GM12878 (cell line): ENCODE measurements around the gene PPOX. TPM values are rescaled to one million over a fixed set of nuclear protein-coding genes. Genes with fewer than 3 reads are reported as not detected.

Source experiments
- ATAC-seq: fragments of 200-7000 bp; cut with Tn5 transposase; 3 replicates; pipeline ENCODE4 v1.9.1; 2020; ENCODE audit warnings: mild to moderate bottlenecking, moderate library complexity
- BruUV-seq: library from RNA; stranded (reverse); fragments of 400-500 nt; replicated peaks from 2 replicates; lab custom pipeline; 2021; lab: Mats Ljungman, UMichigan
- CTCF ChIA-PET: fragments of 300-600 bp; sonication (Branson Sonifier 250); formaldehyde crosslinking; extraction: SDS; loops from one replicate; lab custom pipeline; 2021; ENCODE audit warnings: inconsistent platforms; lab: Yijun Ruan, JAX
- POLR2A ChIA-PET: fragments of 350-600 bp; formaldehyde crosslinking; extraction: SDS; loops from one replicate; lab custom pipeline; 2021; ENCODE audit warnings: inconsistent platforms; lab: Charles Lee
- RAD21 ChIA-PET: fragments of 300-600 bp; sonication (Branson Sonifier 250); formaldehyde crosslinking; loops from one replicate; lab custom pipeline; 2023; ENCODE audit warnings: antibody characterized with exemption; ENCODE audit not compliant: unreplicated experiment; lab: Charles Lee
- SMC1A ChIA-PET: fragments of 300-600 bp; sonication (Branson Sonifier 250); formaldehyde crosslinking; loops from one replicate; lab custom pipeline; 2023; ENCODE audit not compliant: unreplicated experiment, uncharacterized antibody; lab: Charles Lee
- DNase-seq: peaks from one replicate; pipeline ENCODE4 v3.0.0-alpha.2; 2011; ENCODE audit warnings: low read depth, low spot score
- FAIRE-seq: peaks from 3 replicates; lab custom pipeline; 2011; peaks lifted over from hg19 to GRCh38; lab: Jason Lieb, UNC
- H2AFZ ChIP-seq: 2 replicates; pipeline ENCODE4 v1.6.0; 2011; ENCODE audit warnings: low read depth, low read length, control low read depth; ENCODE audit not compliant: control insufficient read depth
- H3K27ac ChIP-seq: 2 replicates; pipeline ENCODE4 v1.5.1; 2011; ENCODE audit warnings: control low read depth; ENCODE audit not compliant: control insufficient read depth, insufficient read depth
- H3K27me3 ChIP-seq, 2 experiments: replicated peaks in 1 of 2; 2 replicates each; pipeline versions ENCODE4 v1.6.0 to v1.6.1; 2011; ENCODE audit warnings: low read length in 1 of 2; ENCODE audit not compliant: control insufficient read depth in 2 of 2, insufficient read depth in 2 of 2
- H3K36me3 ChIP-seq, 2 experiments: 2 replicates each; pipeline ENCODE4 v1.5.1; 2011; ENCODE audit warnings: low read length in 1 of 2; ENCODE audit not compliant: control insufficient read depth in 2 of 2, insufficient read depth in 2 of 2
- H3K4me1 ChIP-seq: 2 replicates; pipeline ENCODE4 v1.6.1; 2011; ENCODE audit warnings: mild to moderate bottlenecking, low read length, moderate library complexity, mixed read lengths; ENCODE audit not compliant: control insufficient read depth, insufficient read depth
- H3K4me2 ChIP-seq: 2 replicates; pipeline ENCODE4 v1.6.0; 2011; ENCODE audit warnings: control low read depth; ENCODE audit not compliant: control insufficient read depth, insufficient read depth
- H3K4me3 ChIP-seq: fragments of 200-600 bp; sonication (generic); 2 replicates; pipeline ENCODE4 v1.5.1; 2016
- H3K79me2 ChIP-seq: 2 replicates; pipeline ENCODE4 v1.6.0; 2011; ENCODE audit warnings: low read length; ENCODE audit not compliant: control insufficient read depth, insufficient read depth
- H3K9ac ChIP-seq: 2 replicates; pipeline ENCODE4 v1.8.0; 2011; ENCODE audit warnings: low read length, control low read depth, mixed read lengths; ENCODE audit not compliant: control insufficient read depth, insufficient read depth
- H3K9me3 ChIP-seq: replicated peaks from 3 replicates; pipeline ENCODE4 v1.5.1; 2011; ENCODE audit warnings: mild to moderate bottlenecking, low read length; ENCODE audit not compliant: control insufficient read depth, insufficient read depth
- H4K20me1 ChIP-seq: 2 replicates; pipeline ENCODE4 v1.6.0; 2011; ENCODE audit not compliant: control insufficient read depth, insufficient read depth
- ASH2L ChIP-seq: fragments of 300-600, 200-600 bp; sonication (generic); IDR thresholded peaks from 2 replicates; pipeline ENCODE4 v1.6.1; 2017; ENCODE audit warnings: low read depth, mild to moderate bottlenecking, borderline replicate concordance
- BCL3 ChIP-seq: IDR thresholded peaks from 2 replicates; pipeline ENCODE4 v1.6.1; 2011; ENCODE audit warnings: borderline replicate concordance, low read depth, mild to moderate bottlenecking, moderate library complexity, low read length; ENCODE audit not compliant: insufficient read depth, poor library complexity, severe bottlenecking
- CREM ChIP-seq: IDR thresholded peaks from 2 replicates; pipeline ENCODE4 v1.6.1; 2014; ENCODE audit warnings: antibody characterized with exemption, low read depth
- DPF2 ChIP-seq: fragments of 450-650 bp; IDR thresholded peaks from 2 replicates; pipeline ENCODE4 v1.6.1; 2017; ENCODE audit warnings: mild to moderate bottlenecking
- E2F4 ChIP-seq: IDR thresholded peaks from 2 replicates; pipeline ENCODE4 v1.6.1; 2012; ENCODE audit warnings: low read depth, low read length, improper control_type of control experiment
- EED ChIP-seq: sonication (generic); IDR thresholded peaks from 2 replicates; pipeline ENCODE4 v1.6.1; 2016; ENCODE audit warnings: antibody characterized with exemption, low read depth
- HDAC2 ChIP-seq: fragments of 200-600 bp; sonication (generic); IDR thresholded peaks from 2 replicates; pipeline ENCODE4 v1.6.1; 2017
- HDGF ChIP-seq: fragments of 450-650 bp; IDR thresholded peaks from 2 replicates; pipeline ENCODE4 v1.6.1; 2016; ENCODE audit warnings: antibody characterized with exemption
- IRF3 ChIP-seq: fragments of 450-650 bp; IDR thresholded peaks from 2 replicates; pipeline ENCODE4 v1.6.1; 2014; ENCODE audit warnings: mild to moderate bottlenecking
- IRF4 ChIP-seq: IDR thresholded peaks from 2 replicates; pipeline ENCODE4 v1.6.1; 2011; ENCODE audit warnings: low read depth, low read length
- KAT2A ChIP-seq: conservative IDR thresholded peaks from 2 replicates; pipeline ENCODE4 v1.6.1; 2011; ENCODE audit warnings: low read depth, low read length; ENCODE audit not compliant: control insufficient read depth
- KDM1A ChIP-seq: fragments of 200-600 bp; sonication (generic); IDR thresholded peaks from 2 replicates; pipeline ENCODE4 v1.6.1; 2016; ENCODE audit warnings: borderline replicate concordance
- NFYA ChIP-seq: IDR thresholded peaks from 2 replicates; pipeline ENCODE4 v1.6.1; 2011; ENCODE audit warnings: low read depth, mild to moderate bottlenecking, low read length, improper control_type of control experiment, borderline replicate concordance
- NKRF ChIP-seq: fragments of 450-650 bp; conservative IDR thresholded peaks from 2 replicates; pipeline ENCODE4 v1.6.1; 2017; ENCODE audit warnings: mild to moderate bottlenecking, moderate library complexity
- PBX3 ChIP-seq: IDR thresholded peaks from 2 replicates; pipeline ENCODE4 v1.6.1; 2011; ENCODE audit warnings: mild to moderate bottlenecking, low read depth, low read length, moderate library complexity; ENCODE audit not compliant: insufficient replicate concordance
- TBL1XR1 ChIP-seq: IDR thresholded peaks from 2 replicates; pipeline ENCODE4 v1.6.1; 2012; ENCODE audit warnings: low read depth, low read length, improper control_type of control experiment
- TCF3 ChIP-seq: IDR thresholded peaks from 2 replicates; pipeline ENCODE4 v1.6.1; 2012; ENCODE audit warnings: low read depth, mild to moderate bottlenecking, low read length, borderline replicate concordance; ENCODE audit not compliant: insufficient read depth
- WRNIP1 ChIP-seq: IDR thresholded peaks from 2 replicates; pipeline ENCODE4 v1.6.1; 2011; ENCODE audit warnings: low read depth, low read length, improper control_type of control experiment, borderline replicate concordance
- YY1 ChIP-seq: IDR thresholded peaks from 2 replicates; pipeline ENCODE4 v1.6.1; 2011; ENCODE audit warnings: low read depth, mild to moderate bottlenecking, low read length
- WGBS: methylation state at CpG from one replicate; pipeline ENCODE4 v1.1.6; 2016; ENCODE audit warnings: low lambda C conversion rate; ENCODE audit not compliant: insufficient replicate concordance, insufficient coverage; ENCODE audit errors: missing lambda C conversion rate; 5-methylcytosine and 5-hydroxymethylcytosine counted together
- in situ Hi-C: fragments of 300-500 bp; cut with MboI; formaldehyde crosslinking; loops from 9 replicates; pipeline ENCODE4 v1.14.3; 2018; ENCODE audit warnings: mixed read lengths
- intact Hi-C: fragments of 100-400 bp; cut with micrococcal nuclease; formaldehyde crosslinking; loops from one replicate; pipeline ENCODE4 v1.14.2; 2022; ENCODE audit not compliant: unreplicated experiment
- polyA plus RNA-seq, 11 experiments: library from polyadenylated mRNA; depleted of rRNA in 4 of 11; unstranded in 6 of 11; stranded (reverse) in 5 of 11; fragments of >200 nt; fragmentation: Nextera tagmentation in 4 of 11; fragmentation: Illumina TruSeq in 1 of 11; extraction: Ambion mirVana in 4 of 11; extraction: Trizol in 1 of 11; gene quantifications; 1 replicate in 1 of 11; 2 replicates in 10 of 11; pipeline versions ENCODE4 v1.2.1 to v1.2.3, GENCODE V29; 2011 to 2016; ENCODE audit warnings: inconsistent platforms in 2 of 11, missing spikeins in 2 of 11, low read depth in 1 of 11
- total RNA-seq, 4 experiments: library from RNA; depleted of rRNA in 3 of 4; stranded (reverse); fragments of >200 nt in 3 of 4; fragmentation: Illumina TruSeq in 1 of 4; extraction: Trizol in 1 of 4; gene quantifications; 2 replicates each; pipeline versions ENCODE4 v1.2.1 to v1.2.3, GENCODE V29; 2013 to 2021

The PPOX gene
- total and polyA plus RNA-seq, 10 of the 15 experiments (the other 5 are each of a cell fraction or from before 2014, with no cell fraction given): 8.9 to 31.5 (median 20.3) TPM

- POLR2A ChIA-PET: interaction anchor here (0.9 to 1.2 kb wide), 2 partner anchors 11 to 357 kb away, joined by 3 read pairs; no protein-coding TSS in a partner anchor
- 100% methylated on average over 1 of the region's 1 CpG for WGBS
- Histone ChIP-seq H3K4me2 (no peak overlapping the region), H2AFZ (no peak overlapping the region), H3K4me3 (no peak overlapping the region), H3K79me2 (peaks cover 12% of the 10 kb centered on the region), H3K4me1 (no peaks in the 10 kb centered on the region), H3K27ac (no peak overlapping the region), H3K9me3 (no peaks in the 10 kb centered on the region), H3K27me3 (no peaks in the 10 kb centered on the region), H3K36me3 (no peaks in the 10 kb centered on the region), H4K20me1 (no peaks in the 10 kb centered on the region), H3K9ac (no peak overlapping the region)
- FAIRE-seq (no peak), ATAC-seq (no peak), DNase-seq (no peak)
- BruUV-seq: no TSS peak
- RAD21 ChIA-PET: interaction anchor here (1.3 to 2.8 kb wide), 6 partner anchors 21 to 141 kb away, joined by 3 to 15 read pairs (median 4); partner anchors contain the start of genes ARHGAP30, KLHDC9, NIT1 and PFDN2
- SMC1A ChIA-PET: interaction anchor here (0.7 to 4.4 kb wide), 14 partner anchors 9 to 186 kb away, joined by 3 to 26 read pairs (median 4); partner anchors contain the start of genes ARHGAP30, KLHDC9, NIT1 and PFDN2
- intact Hi-C loops (no loop called here), in situ Hi-C loops (no loop called here)
- CTCF ChIA-PET: interaction anchor here (0.7 to 6.2 kb wide), 19 partner anchors 8 to 303 kb away, joined by 3 to 60 read pairs (median 5); partner anchors contain the start of genes ARHGAP30, KLHDC9, NIT1 and PFDN2
- TF ChIP-seq HDAC2 (no peak), IRF4 (no peak), E2F4 (no peak), TBL1XR1 (no peak), EED (no peak), NFYA (no peak), PBX3 (no peak), YY1 (no peak), NKRF (no peak), HDGF (no peak), DPF2 (no peak), WRNIP1 (no peak), KAT2A (no peak), IRF3 (no peak), BCL3 (no peak), ASH2L (no peak), CREM (no peak), TCF3 (no peak), KDM1A (no peak)
Observed at GRCh38 chr1:161138431-161138830, 27.8 kb upstream of the PPOX start.
